ENCODE data around the gene C22orf39. TPM values are rescaled to one million over a fixed set of nuclear protein-coding genes. Genes with fewer than 3 reads are reported as not detected.

Gene C22orf39
- total RNA-seq, 1 experiment from 2014 or later: 19.3 TPM

GRCh38 chr22:19395276-19395675 lies 52.2 kb downstream of the C22orf39 start:
- Histone ChIP-seq H3K23ac (ENCODE audit: insufficient read length, low read depth, low read length) (no peak overlapping the region), H3K23me2 (ENCODE audit: insufficient read length, low read depth, low read length, poor library complexity, severe bottlenecking) (no peaks in the 10 kb centered on the region), H3T11ph (ENCODE audit: low read length) (no peak overlapping the region), H3K79me1 (ENCODE audit: insufficient read depth, low read depth, low read length, poor library complexity, severe bottlenecking) (no peaks in the 10 kb centered on the region), H2BK15ac (ENCODE audit: low read depth, low read length) (no peak overlapping the region), H3K27me3 (ENCODE audit: insufficient read depth, low read length) (no peaks in the 10 kb centered on the region), H4K8ac (replicated peaks; ENCODE audit: insufficient read length, low read depth, low read length) (no peak overlapping the region), H2BK12ac (ENCODE audit: insufficient read length, low read depth, low read length) (no peak overlapping the region), H4K5ac (ENCODE audit: insufficient read length, low read depth, low read length) (no peak overlapping the region), H3K4me2 (ENCODE audit: insufficient read depth, insufficient read length, low read length) (no peak overlapping the region), H2AK5ac (ENCODE audit: insufficient read length, low read length) (no peak overlapping the region), H3K18ac (ENCODE audit: insufficient read length, low read depth, low read length) (no peak overlapping the region), H3K79me2 (ENCODE audit: insufficient read depth, low read length) (no peaks in the 10 kb centered on the region), H3K9ac (ENCODE audit: extremely low read depth, insufficient read length, low read length) (no peak overlapping the region), H2AFZ (ENCODE audit: low read length) (no peak overlapping the region), H3K9me3 (ENCODE audit: control insufficient read depth, low read depth, low read length) (no peaks in the 10 kb centered on the region), H3K4me1 (ENCODE audit: insufficient read depth, low read length) (no peaks in the 10 kb centered on the region), H2BK20ac (ENCODE audit: low read depth, low read length, poor library complexity, severe bottlenecking) (no peak overlapping the region), H3K14ac (ENCODE audit: insufficient read depth, low read length) (no peak overlapping the region), H2BK120ac (ENCODE audit: low read depth, low read length, poor library complexity, severe bottlenecking) (no peak overlapping the region), H2BK5ac (ENCODE audit: insufficient read length, low read length) (no peak overlapping the region), H3K4ac (ENCODE audit: low read depth, low read length) (no peak overlapping the region), H4K20me1 (ENCODE audit: control insufficient read depth, insufficient read depth, insufficient read length) (no peaks in the 10 kb centered on the region), H4K91ac (ENCODE audit: insufficient read length, low read depth, low read length) (no peak overlapping the region), H3K56ac (ENCODE audit: insufficient read length, low read depth, low read length) (no peak overlapping the region), H3K27ac (ENCODE audit: insufficient read length, low read depth, low read length) (no peak overlapping the region)
- H3K9me3 Mint-ChIP-seq: no peaks in the 10 kb centered on the region
- H3K27ac Mint-ChIP-seq: no peak overlapping the region; a peak in 2 of 7 replicates
- no CpG with 5 or more reads among the region's 4 CpGs for WGBS (ENCODE audit: extremely low coverage, insufficient read length, low lambda C conversion rate)
- no peak overlapping the region for H3K4me3 Mint-ChIP-seq
- H3K27me3 Mint-ChIP-seq (ENCODE audit: low read depth): no peaks in the 10 kb centered on the region
- TF ChIP-seq CTCF (conservative IDR thresholded peaks at IDR 0.05): no peak
- no peak for DNase-seq
- no peaks in the 10 kb centered on the region for H3K4me1 Mint-ChIP-seq
- H3K36me3 Mint-ChIP-seq (ENCODE audit: insufficient read depth in 1 of 3, low read depth in 3 of 3): peaks cover 16 to 75% (median 57%) of the 10 kb centered on the region in 3 experiments

Measured in H9 (cell line).